NCI-H526 (cell line): ENCODE results near the gene SLX9.

Source experiments
- DNase-seq, 2 experiments: peaks; one replicate each; lab custom pipeline; 2025; lab: John Stamatoyannopoulos, UW

SLX9 gene

GRCh38 chr21:44989943-44990780 is 50.3 kb downstream of the SLX9 start:
- no peak for DNase-seq

GRCh38 chr21:44990921-44991320 is 51.1 kb downstream of the SLX9 start:
- no peak for DNase-seq

- DNase-seq: no peak
Measured at GRCh38 chr21:44991538-44992483, 52.0 kb downstream of the SLX9 start.

GRCh38 chr21:44992608-44993031 is 52.8 kb downstream of the SLX9 start:
- DNase-seq: no peak

- no peak for DNase-seq
Measured at GRCh38 chr21:44993321-44994046, 53.7 kb downstream of the SLX9 start.

- no peak for DNase-seq
Measured at GRCh38 chr21:44994047-44994694, 54.3 kb downstream of the SLX9 start.

- no peak for DNase-seq
Measured at GRCh38 chr21:44994695-44995342, 55.0 kb downstream of the SLX9 start.

- DNase-seq: no peak
Measured at GRCh38 chr21:44995343-44995941, 55.6 kb downstream of the SLX9 start.

- no peak for DNase-seq
Measured at GRCh38 chr21:44996096-44996495, 56.3 kb downstream of the SLX9 start.

- no peak for DNase-seq
Measured at GRCh38 chr21:44996501-44996921, 56.7 kb downstream of the SLX9 start.

GRCh38 chr21:44996983-44997936 is 57.4 kb downstream of the SLX9 start:
- no peak for DNase-seq

- DNase-seq: no peak
Measured at GRCh38 chr21:44998086-44998620, 58.3 kb downstream of the SLX9 start.

- no peak for DNase-seq
Measured at GRCh38 chr21:44998621-44999427, 59.0 kb downstream of the SLX9 start.

GRCh38 chr21:44999428-44999971 is 59.7 kb downstream of the SLX9 start:
- DNase-seq: no peak

GRCh38 chr21:44999972-45000636 is 60.3 kb downstream of the SLX9 start:
- DNase-seq: no peak

GRCh38 chr21:45000637-45001133 is 60.9 kb downstream of the SLX9 start:
- no peak for DNase-seq
